LNCaP clone FGC (cell line): ENCODE results near the gene ITCH.

Source experiments
- DNase-seq: peaks from one replicate; pipeline ENCODE4 v3.0.0-alpha.2; 2011; ENCODE audit warnings: low read depth
- H3K4me3 ChIP-seq: 2 replicates; pipeline ENCODE4 v1.5.1; 2011; ENCODE audit warnings: mild to moderate bottlenecking, low read depth, low read length, control low read depth
- TF ChIP-seq, protein P1 (sequence below): IDR thresholded peaks from 2 replicates; pipeline ENCODE4 v1.5.1; 2012; ENCODE audit warnings: mild to moderate bottlenecking; ENCODE audit not compliant: control insufficient read depth, insufficient read depth; ENCODE audit errors: extremely low read depth

Gene ITCH

DNA sequence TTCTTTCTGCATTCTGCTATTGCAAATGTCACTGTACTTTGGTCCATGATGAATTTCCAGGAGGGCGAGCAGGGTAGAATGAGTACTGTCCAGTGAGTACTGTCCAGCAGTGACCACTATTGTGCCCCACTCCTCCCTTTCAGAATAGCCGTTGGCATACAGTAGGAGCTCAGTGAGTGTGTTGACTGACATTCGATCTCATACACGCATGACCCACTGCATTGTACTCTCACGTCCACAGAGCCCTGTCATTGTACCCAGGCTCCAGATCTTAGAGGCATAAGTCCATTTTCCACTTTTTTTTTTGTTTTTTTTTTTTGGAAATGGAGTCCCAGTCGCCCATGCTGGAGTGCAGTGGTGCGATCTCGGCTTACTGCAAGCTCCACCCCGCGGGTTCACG is 161.4 kb downstream of the ITCH start:
- TF ChIP-seq, protein P1, sequence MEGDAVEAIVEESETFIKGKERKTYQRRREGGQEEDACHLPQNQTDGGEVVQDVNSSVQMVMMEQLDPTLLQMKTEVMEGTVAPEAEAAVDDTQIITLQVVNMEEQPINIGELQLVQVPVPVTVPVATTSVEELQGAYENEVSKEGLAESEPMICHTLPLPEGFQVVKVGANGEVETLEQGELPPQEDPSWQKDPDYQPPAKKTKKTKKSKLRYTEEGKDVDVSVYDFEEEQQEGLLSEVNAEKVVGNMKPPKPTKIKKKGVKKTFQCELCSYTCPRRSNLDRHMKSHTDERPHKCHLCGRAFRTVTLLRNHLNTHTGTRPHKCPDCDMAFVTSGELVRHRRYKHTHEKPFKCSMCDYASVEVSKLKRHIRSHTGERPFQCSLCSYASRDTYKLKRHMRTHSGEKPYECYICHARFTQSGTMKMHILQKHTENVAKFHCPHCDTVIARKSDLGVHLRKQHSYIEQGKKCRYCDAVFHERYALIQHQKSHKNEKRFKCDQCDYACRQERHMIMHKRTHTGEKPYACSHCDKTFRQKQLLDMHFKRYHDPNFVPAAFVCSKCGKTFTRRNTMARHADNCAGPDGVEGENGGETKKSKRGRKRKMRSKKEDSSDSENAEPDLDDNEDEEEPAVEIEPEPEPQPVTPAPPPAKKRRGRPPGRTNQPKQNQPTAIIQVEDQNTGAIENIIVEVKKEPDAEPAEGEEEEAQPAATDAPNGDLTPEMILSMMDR: no peak
- H3K4me3 ChIP-seq: no peak overlapping the region
- no peak for DNase-seq

DNA sequence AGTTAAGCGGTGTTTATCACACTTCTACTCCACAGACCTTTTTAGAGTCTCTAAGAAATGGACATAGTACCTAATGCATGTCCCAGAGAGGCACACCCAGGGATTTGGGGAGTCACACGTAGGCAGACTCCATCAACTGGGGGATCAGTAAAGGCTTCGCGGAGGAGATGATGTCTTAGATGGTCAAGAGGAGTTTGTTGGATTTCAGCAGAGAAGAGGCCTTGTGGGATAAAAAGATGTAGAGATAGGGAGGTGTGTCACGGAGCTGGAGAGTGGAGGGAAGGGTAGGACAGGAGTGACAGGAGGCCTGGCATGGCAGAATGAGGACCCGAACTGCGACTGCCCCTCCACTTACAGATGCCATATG is 162.3 kb downstream of the ITCH start:
- TF ChIP-seq, protein P1: no peak
- H3K4me3 ChIP-seq: peak overlapping the region; percentile 32
- no peak for DNase-seq

DNA sequence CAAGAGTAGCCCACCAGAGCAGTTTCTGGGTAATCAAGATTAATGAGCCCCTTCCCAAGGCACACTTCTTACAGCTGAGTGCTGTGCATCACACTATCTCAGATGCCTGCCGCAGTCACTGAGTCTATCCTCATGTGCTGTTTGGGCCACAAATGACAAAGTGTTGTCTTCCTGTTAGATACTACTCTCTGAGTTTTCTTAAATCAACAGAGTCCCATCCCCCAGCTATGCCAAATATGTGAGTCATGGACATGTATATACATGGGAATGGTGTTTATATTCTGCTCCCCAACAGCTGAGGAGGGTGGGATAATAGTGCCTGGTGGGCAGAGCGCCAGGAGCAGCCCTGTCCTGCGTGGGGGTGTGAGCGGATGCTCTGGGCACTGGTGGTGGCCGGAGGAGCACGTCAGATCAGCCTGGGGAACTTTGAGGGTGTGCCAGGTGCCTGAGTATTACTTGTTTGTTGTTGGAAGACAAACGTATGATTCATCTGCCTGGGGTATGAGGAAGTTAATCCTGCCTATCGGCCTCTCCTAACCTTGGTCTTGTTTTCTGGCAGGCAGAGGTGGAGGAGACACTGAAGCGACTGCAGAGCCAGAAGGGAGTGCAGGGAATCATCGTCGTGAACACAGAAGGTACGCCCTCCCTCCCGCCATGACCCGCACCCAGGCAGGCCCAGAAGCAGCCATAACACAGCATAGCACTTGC is 162.8 kb downstream of the ITCH start:
- DNase-seq: peak; percentile 99
- TF ChIP-seq, protein P1: no peak
- H3K4me3 ChIP-seq: peak overlapping the region; percentile 32

DNA sequence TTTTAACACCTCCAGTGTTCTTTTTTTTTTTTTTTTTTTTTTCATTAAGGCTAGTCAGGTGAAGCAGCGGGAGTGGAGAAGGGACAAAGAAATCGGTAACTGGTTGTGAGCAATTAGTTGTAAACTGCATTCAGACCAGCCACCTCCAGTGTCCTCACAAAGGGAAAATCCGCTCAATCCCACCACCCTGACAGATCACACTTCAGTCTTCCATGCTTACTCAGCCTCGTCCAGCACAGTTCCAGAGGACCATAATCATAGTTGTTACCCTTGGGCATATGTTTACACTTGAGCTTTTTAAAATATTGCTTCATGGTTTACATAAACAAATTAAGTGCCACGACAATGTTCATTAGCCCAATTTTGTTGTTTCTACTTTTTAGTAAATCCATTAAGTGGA is 163.4 kb downstream of the ITCH start:
- H3K4me3 ChIP-seq: peak overlapping the region; percentile 28
- TF ChIP-seq, protein P1: no peak
- no peak for DNase-seq

DNA sequence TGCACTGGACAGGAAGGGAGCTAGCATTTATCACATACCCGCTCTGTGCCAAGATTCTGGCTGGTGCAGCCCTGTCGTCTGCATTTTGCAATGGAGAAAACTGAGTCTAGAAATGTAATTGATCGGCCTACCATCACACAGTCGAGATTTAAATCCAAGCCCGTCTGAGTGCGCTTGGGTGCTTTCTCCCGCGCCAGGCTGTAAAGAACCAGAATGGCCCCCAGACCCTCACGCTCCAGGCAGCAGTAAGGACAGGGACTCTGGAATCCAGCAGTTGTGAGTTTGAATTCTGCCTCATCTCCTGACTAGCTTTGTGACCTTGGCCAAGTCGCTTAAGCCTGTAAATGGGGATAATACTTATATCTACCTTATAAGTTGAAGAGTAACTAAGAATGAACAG is 163.9 kb downstream of the ITCH start:
- no peak overlapping the region for H3K4me3 ChIP-seq
- TF ChIP-seq, protein P1: no peak
- DNase-seq: no peak

DNA sequence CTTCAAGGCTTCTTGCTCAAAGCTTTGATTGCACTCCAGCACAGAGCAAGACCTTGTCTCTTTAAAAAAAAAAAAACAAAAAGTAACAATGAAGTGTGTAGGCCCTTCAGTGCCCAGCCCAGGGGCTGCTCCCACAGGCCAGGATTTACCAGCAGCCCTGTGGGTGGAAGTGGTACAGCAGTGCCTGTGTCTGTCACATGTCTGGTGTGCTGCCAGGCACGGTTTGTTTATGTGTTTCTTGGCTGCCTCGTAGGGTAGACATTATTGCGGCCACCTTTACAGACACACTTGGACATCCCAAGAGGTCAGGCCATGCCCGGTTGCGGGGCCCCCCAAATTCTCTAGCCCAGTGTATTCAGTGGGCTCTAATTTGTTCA is 165.8 kb downstream of the ITCH start:
- peak; percentile 78 for DNase-seq
- TF ChIP-seq, protein P1: no peak
- H3K4me3 ChIP-seq: no peak overlapping the region

DNA sequence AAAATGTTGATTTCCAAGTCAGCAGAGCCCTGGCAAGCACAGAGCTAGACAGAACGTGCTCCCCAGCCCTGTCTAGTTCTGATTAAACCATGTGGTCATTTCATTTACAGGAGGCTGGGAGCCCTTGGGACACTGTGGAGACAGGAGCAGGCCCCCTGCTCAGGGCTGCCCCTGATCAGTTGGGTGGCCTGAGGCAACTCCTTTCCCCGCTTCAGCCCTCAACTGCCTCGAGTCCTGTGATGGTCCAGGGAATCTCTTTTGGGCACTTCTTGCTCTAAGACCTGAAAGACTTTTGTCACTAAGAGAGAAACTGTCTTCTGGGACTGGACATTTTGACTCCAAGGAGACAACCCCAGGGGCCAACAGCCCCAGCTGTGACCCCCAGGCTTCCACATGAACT is 166.7 kb downstream of the ITCH start:
- TF ChIP-seq, protein P1: no peak
- no peak overlapping the region for H3K4me3 ChIP-seq
- DNase-seq: no peak
